NCI-H345 treated with DMSO at 0.1 percent for 48 hours (cell line): Measurements from ENCODE around the gene UBE4B.
"Not testable (repeated sequence)": the region's sequence is repeated elsewhere in the genome, so short reads cannot be mapped to it uniquely, and the experiment has no call there.

ENCODE experiments used
- DNase-seq: peaks from one replicate; lab custom pipeline; 2025; ENCODE audit not compliant: unreplicated experiment; lab: John Stamatoyannopoulos, UW

UBE4B gene

GRCh38 chr1:10070206-10070605, 37.4 kb downstream of the UBE4B start:
- no peak for DNase-seq

- DNase-seq: no peak
Measured at GRCh38 chr1:10071640-10072039, 38.9 kb downstream of the UBE4B start.

GRCh38 chr1:10073371-10073770, 40.6 kb downstream of the UBE4B start:
- not testable (repeated sequence) for DNase-seq

- DNase-seq: no peak
Measured at GRCh38 chr1:10074059-10074851, 41.5 kb downstream of the UBE4B start.

- DNase-seq: no peak
Measured at GRCh38 chr1:10074852-10075730, 42.3 kb downstream of the UBE4B start.

GRCh38 chr1:10075732-10076131, 43.0 kb downstream of the UBE4B start:
- no peak for DNase-seq

GRCh38 chr1:10078494-10078893, 45.7 kb downstream of the UBE4B start:
- no peak for DNase-seq

GRCh38 chr1:10080523-10080922, 47.8 kb downstream of the UBE4B start:
- DNase-seq: no peak

GRCh38 chr1:10082785-10083479, 50.2 kb downstream of the UBE4B start:
- no peak for DNase-seq

GRCh38 chr1:10084045-10084444, 51.3 kb downstream of the UBE4B start:
- DNase-seq: no peak

- DNase-seq: no peak
Measured at GRCh38 chr1:10085076-10085475, 52.3 kb downstream of the UBE4B start.

- DNase-seq: no peak
Measured at GRCh38 chr1:10087210-10087609, 54.5 kb downstream of the UBE4B start.

- DNase-seq: no peak
Measured at GRCh38 chr1:10101929-10102328, 69.2 kb downstream of the UBE4B start.

- DNase-seq: no peak
Measured at GRCh38 chr1:10103193-10103592, 70.4 kb downstream of the UBE4B start.

GRCh38 chr1:10104834-10105233, 72.1 kb downstream of the UBE4B start:
- no peak for DNase-seq

GRCh38 chr1:10105484-10105883, 72.7 kb downstream of the UBE4B start:
- no peak for DNase-seq

GRCh38 chr1:10106241-10106640, 73.5 kb downstream of the UBE4B start:
- no peak for DNase-seq

GRCh38 chr1:10106756-10107475, 74.2 kb downstream of the UBE4B start:
- DNase-seq: no peak

- DNase-seq: not testable (repeated sequence)
Measured at GRCh38 chr1:10107476-10107847, 74.7 kb downstream of the UBE4B start.

GRCh38 chr1:10108134-10108663, 75.4 kb downstream of the UBE4B start:
- DNase-seq: no peak
